ENCODE results near the gene DTNA.

DNA sequence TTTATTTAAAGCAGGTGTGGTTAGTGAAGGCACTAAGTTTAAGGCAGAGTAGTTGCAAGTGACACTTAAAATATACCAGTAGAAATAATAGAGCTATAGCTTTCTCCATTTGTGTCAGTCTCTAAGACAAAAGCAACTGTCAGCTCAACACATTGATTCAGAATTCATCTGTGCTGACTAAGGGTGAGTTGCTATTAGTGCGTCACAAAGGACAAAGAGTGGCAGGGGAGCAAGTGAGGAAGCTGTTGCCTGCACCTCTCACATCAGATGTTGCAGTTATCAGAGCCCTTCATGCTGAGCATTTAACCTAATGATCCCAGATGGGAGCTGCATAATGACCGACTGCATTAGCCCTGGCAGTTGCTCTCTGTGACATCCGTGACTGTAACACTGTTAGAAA, 138.6 kb downstream of the DTNA start:
- TF ChIP-seq, protein P1, sequence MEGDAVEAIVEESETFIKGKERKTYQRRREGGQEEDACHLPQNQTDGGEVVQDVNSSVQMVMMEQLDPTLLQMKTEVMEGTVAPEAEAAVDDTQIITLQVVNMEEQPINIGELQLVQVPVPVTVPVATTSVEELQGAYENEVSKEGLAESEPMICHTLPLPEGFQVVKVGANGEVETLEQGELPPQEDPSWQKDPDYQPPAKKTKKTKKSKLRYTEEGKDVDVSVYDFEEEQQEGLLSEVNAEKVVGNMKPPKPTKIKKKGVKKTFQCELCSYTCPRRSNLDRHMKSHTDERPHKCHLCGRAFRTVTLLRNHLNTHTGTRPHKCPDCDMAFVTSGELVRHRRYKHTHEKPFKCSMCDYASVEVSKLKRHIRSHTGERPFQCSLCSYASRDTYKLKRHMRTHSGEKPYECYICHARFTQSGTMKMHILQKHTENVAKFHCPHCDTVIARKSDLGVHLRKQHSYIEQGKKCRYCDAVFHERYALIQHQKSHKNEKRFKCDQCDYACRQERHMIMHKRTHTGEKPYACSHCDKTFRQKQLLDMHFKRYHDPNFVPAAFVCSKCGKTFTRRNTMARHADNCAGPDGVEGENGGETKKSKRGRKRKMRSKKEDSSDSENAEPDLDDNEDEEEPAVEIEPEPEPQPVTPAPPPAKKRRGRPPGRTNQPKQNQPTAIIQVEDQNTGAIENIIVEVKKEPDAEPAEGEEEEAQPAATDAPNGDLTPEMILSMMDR (IDR thresholded peaks at IDR 0.05) = no peak
- no peak for TF ChIP-seq SIN3A (IDR thresholded peaks at IDR 0.05; ENCODE audit: borderline replicate concordance, insufficient read depth, low read depth, low read length)

Data from Panc1 (cell line).